Posterior cingulate gyrus (tissue), 11 donors: ENCODE measurements around the gene SCEL.

Experiments used
- DNase-seq, 10 donors: peaks; one replicate each; pipeline versions ENCODE4 v3.0.0 to v3.0.0-alpha.2; 2020 to 2021; ENCODE audit warnings: mixed read lengths in 3 of 10
- intact Hi-C: fragments of 100-400 bp; cut with DNase I; formaldehyde crosslinking; loops from one replicate; pipeline ENCODE4 v1.15.1; 2023

Gene SCEL

GRCh38 chr13:77554069-77554468 is 18.6 kb downstream of the SCEL start:
- intact Hi-C loops, result no loop called here
- no peak for DNase-seq

DNA sequence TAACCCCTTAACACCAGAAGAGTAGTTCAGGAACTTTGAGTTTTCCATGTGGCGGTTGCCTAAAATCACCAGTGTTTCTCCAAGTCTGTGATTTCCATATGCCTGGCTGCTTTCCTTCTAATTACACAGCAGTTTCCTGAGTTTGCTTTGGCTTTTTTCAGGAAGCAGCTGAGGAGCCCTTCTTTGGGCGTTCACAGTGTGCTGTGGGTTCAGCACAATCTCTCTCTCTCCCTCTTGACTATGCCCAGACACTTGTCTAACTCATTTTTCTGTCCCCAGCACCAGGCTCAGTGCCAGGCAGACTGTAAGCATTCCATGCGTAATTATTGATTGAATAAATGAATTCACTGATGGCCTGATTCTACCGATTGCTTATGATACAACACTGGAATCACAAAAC is 19.7 kb downstream of the SCEL start:
- DNase-seq, result no peak
- intact Hi-C loops, result no loop called here

DNA sequence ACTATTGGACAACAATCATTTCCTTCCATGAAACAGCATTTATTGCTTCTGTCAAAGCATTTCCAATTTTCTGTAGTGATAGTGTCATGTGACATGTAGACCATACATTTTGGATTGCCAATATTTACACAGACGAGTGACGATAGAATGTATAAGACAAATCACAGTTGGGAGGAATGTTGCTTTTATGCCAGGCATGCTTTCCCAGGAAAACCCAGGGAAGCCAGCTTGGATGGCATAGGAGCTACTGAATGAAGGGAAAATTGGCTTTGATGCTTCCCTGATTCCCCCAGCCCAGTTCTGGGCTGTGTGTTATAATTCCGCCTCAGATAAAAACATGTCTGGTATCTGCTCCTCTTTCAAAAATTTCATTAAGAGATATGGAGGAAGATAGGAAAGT is 22.5 kb downstream of the SCEL start:
- intact Hi-C loops, result no loop called here
- no peak for DNase-seq

DNA sequence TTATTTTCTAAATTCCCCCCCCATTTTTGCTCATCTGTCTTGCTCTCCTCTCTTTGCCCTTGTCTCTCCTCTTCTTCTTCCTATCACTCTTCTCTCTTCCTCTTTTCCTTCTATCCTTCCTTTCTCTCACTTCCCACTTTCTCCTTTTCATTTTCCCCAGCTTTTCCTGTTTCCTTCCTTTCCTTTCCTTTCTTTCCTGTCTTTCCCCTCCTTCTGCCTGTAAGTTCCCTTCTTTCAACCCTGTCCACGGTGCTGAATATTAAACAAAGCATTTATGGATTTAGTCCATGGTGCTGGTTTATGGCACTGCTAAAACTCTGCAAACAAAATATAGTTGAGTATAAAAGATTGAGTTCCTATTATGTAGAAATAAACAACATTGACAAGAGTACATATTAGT is 27.6 kb downstream of the SCEL start:
- no peak for DNase-seq
- intact Hi-C loops, result no loop called here

DNA sequence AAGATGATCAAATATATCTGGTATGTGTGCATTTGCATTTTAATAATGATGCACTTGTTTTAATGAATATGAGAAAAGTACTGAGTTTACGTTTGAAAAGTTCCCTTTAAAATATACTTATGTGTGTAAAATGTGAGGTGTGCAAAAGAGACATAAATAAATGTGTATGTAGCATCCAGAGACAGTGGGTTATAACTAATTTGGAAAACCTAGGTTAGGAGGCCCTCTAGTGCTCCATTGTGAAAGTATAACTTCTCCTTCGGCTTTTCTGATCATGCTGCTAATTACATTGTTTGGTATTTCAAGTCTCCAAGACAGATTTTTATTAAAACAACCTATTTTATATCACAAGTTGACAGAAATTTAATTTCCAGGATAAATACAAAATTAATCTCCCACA is 30.1 kb downstream of the SCEL start:
- DNase-seq, result no peak
- intact Hi-C loops, result loop anchor here (2.0 kb wide), 1 partner anchor 73 kb away; no protein-coding TSS in a partner anchor

DNA sequence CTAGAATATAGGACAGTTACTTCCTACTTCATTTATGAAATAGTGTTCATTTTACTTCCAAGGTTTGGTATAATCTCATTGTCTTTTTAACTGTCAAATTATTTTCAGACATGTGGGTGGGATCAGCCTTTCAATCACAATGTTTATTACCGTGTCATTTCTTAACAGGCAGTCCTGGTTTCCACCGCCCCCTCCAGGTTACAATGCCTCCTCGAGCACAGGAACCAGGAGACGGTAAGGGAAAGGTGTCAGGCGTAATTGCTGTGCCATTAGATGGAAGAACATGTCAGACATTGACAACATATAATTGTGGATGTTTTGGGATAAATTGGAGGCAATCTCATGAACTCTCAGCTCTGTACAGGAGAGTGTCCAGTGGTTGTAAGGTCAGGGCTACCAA is 36.5 kb downstream of the SCEL start:
- DNase-seq, result no peak
- intact Hi-C loops, result no loop called here

DNA sequence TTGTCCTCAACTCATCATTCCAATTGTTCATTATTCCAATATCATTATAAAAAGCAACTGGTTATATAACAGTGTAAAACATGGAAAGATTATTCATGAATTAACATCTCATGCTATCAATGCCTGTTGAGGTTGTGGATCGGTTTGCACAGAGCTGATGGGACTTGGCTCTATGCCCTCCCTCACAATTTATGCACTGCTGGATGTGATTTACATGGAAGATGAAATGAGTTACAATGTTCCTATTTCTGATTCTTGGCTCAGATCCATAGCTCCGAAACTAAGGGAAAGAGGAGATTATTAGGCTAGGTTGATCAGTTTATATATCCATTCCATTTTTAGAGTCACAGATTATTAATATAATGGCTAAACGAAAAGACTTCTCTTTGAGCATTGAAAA is 38.6 kb downstream of the SCEL start:
- intact Hi-C loops, result no loop called here
- DNase-seq, result no peak

DNA sequence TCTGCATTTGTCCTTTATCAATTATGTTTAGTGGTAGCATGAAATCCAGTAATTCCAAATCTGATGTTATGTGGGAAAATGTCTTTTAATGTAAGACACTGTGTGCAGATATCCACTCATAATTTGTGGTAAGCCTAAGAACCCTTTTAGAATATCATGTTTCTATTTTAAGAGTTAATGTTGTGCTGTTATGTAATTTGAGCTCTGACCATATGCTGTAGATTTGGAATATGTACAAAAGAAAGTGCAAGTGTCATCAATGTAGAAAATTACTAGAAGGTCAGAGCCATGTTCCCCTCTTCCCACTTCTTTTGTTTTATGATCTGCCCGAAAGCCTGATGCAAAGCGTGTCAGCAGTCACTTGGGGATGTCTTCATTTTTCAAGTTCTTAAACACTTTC is 44.5 kb downstream of the SCEL start:
- intact Hi-C loops, result no loop called here
- DNase-seq, result no peak

DNA sequence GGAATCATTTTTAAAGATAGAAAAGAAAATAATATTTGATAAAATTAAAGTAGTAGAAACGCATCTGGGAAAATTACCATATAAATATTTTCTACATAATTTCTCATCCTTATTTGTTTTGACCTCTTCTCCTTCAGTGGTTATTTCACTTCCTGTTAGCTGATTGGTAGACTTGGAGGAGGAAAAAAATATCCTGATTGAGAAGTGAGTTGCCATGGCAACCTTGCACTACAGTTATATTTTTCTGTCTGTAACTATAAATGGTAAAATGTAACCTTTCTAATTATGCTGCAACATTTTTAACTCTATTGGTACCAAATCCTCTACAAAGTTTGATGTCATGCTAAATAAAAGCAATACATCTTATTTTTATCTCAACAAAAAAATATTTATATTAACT is 45.2 kb downstream of the SCEL start:
- intact Hi-C loops, result no loop called here
- no peak for DNase-seq

DNA sequence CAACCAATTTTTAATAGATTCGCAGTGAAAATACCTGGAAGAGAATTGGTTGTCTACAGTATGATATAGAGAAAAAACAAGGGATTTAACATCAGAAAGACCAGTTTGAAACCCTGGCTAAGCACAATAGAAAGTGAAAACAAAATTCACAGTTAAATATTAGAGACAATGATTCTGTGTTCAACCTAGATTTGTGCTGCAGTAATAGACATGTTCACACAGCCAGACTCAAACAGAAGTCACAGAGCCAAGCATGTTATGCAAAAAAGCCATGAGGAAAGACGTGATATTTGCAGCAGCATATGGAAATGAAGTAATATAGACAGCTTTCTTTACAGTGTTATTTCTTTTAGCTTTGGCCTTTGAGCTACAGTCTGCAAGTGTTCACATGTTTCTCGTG is 48.1 kb downstream of the SCEL start:
- no peak for DNase-seq
- intact Hi-C loops, result no loop called here

DNA sequence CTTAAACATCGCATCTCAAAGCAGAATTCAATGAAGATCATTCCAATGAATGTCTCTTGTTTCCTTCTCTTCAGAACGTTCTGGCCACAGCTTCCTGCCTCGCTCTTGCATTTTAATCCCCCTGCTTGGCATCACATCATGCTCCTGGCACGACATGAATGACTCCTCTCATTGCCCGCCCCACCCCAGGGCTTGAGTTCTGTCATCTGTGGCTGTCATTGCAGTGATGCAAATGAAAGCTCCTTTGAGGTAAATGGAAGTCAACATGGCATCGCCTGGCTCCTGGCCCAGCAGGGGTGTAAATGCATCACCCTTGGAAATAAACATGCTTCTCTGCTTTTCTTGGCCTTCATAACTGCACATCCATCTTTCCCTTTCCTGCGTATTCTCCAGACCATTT is 48.6 kb downstream of the SCEL start:
- peak; percentile 63 to 96 (median 85) for DNase-seq
- intact Hi-C loops, result no loop called here

GRCh38 chr13:77595166-77595810 is 59.8 kb downstream of the SCEL start:
- no peak for DNase-seq
- intact Hi-C loops, result loop anchor here (5.0 kb wide), 1 partner anchor 102 kb away; the partner anchor contains the start of gene SLAIN1

DNA sequence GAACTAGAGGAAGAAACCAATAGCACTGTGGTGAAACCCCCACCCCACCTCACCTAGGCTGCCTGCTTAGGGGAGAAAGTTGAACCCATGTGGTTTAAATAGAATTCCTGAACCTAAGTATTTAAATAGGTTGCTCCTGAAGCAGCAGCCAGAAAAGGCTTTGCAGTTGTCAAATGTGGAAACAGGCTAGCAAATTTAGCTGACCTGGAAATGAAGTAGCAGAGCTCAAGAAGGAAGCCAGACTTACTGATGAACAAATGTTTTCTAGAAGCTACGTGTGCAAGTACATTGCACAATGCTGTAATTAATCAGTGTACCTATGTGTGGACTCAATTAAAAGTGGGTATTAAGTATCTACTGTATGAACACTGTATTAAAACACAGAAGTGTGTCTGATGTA is 61.3 kb downstream of the SCEL start:
- no peak for DNase-seq
- intact Hi-C loops, result loop anchor here (5.0 kb wide), 1 partner anchor 101 kb away; the partner anchor contains the start of gene SLAIN1

GRCh38 chr13:77599351-77599750 is 63.8 kb downstream of the SCEL start:
- DNase-seq, result no peak
- intact Hi-C loops, result loop anchor here (2.0 to 5.0 kb wide), 2 partner anchors 98 to 521 kb away; partner anchors contain the start of gene SLAIN1

DNA sequence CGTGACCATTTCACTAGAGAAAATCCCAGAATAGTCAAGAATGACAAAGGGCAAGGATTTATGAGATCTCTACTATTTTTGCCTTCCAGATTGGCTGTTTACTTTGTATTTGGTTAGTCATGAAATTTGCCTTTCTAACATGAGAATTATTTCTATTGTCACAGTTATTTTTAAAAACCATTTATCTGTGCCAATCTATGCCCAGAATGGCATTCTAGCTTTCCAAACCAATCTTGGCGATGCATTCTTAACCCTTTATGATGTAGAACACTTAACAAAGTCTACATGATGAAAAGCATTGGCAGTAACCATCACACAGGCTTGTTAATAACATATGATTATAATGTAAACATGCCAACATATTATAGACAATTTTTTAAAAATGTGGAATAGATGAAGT is 65.2 kb downstream of the SCEL start:
- DNase-seq, result no peak

GRCh38 chr13:77611068-77611467 is 75.6 kb downstream of the SCEL start:
- intact Hi-C loops, result no loop called here
- DNase-seq, result no peak

More for the DNA sequence above, 65.2 kb downstream of the SCEL start:
- intact Hi-C loops, result no loop called here

- no peak for DNase-seq
- intact Hi-C loops, result no loop called here
Measured at GRCh38 chr13:77616027-77616426, 80.5 kb downstream of the SCEL start.

DNA sequence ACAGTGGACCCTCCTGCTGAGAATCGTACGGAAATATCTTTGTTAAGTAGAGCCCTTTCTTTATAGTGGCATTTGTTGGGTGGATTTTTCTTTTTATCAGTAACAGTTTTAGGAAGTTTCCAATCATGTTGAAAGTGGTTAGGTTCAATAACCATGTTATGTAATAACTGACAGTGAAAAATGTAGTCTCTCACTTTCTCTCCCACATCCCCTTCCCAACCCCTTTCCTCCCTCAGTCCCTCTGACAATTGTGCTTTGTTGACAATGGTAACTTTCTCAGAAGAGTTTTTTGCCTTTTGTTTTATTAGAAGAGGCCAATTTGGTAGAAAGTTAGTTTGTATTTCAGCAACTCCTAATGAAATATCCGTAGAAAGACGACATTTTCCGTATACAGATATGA is 84.1 kb downstream of the SCEL start:
- DNase-seq, result no peak
- intact Hi-C loops, result no loop called here

DNA sequence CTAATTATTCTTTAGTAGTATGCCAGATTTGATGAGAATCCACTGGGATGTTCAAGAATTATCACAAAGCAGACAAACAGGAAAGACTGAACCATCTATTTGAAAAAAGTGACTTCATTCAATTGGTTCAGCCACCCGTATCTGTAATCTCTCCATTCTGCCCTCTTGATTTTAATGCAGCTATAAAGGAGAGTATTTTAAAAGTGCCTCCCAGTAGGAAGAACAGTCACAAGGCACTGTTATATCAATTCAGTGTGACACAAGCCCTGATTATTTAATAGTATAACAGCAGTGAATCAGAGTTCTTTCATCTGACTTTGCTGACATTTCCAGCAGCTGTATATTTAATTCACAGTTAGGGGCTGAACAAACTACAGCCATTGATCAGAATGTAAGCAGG is 84.6 kb downstream of the SCEL start:
- DNase-seq, result no peak
- intact Hi-C loops, result no loop called here

DNA sequence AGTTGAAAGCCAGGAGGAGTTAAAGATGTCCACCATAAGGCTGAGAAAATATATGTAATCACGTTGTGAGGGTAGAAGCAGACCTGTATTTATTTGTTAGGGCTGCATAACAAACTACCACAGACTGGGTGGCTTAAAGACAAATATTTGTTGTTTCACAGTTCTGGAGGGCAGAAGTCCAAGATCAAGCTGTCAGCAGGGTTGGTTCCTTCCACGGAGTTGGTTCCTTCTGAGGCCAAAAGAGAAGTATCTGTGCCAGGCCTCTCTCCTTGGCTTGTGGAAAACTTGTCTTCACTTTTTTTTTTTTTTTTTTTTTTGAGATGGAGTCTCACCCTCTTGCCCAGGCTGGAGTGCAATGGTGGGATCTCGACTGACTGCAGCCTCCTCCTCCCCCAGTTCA is 88.3 kb downstream of the SCEL start:
- intact Hi-C loops, result no loop called here
- peak in 1 of 10 donors; percentile 52 for DNase-seq

DNA sequence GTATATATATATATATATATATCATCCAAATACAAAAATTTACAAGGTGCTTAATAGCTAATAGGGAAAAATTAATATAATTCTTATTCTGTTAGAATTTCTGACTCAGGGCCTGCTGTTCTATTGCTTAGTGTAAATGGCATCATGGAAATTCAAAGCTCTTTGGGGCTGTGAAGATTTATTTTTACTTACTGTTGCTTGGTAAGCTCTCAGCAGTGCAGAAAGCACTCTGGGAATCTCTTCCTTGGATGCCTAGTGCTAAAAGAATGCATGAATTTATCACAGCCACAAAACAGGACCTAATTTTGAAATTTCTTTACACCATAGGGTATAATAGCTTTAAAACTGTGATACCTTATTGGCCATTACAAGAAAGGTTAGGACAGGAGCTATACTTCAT is 92.7 kb downstream of the SCEL start:
- no peak for DNase-seq
- intact Hi-C loops, result no loop called here

- intact Hi-C loops, result no loop called here
- DNase-seq, result no peak
Measured at GRCh38 chr13:77637588-77637987, 102.1 kb downstream of the SCEL start.

DNA sequence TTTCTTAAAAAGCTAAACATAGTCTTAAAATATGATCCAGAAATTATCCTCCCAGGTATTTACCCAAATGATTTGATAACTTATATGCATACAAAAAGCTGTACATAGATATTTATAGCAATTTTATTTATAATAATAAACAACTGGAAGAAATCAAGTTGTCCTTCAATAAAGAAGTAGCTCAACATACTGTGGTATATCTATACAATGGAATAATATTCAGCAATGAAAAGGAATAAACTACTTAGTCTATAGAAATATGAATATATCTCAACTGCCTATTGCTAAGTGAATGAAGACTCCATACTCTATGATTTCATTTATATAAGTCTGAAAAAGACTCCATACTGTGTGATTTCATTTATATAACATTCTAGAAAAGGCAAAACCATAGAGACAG is 114.9 kb downstream of the SCEL start:
- no peak for DNase-seq

More for the DNA sequence above, 114.9 kb downstream of the SCEL start:
- intact Hi-C loops, result no loop called here
